OCI-LY3 (cell line): Measurements from ENCODE around the gene MACROD1.

Source experiments
- EZH2phosphoT487 ChIP-seq: fragments of 200-600 bp; shearing (Covaris generic); IDR thresholded peaks from 2 replicates; pipeline ENCODE4 v1.6.1; 2018; ENCODE audit warnings: antibody characterized with exemption, mixed run types, low read depth
- TF ChIP-seq, protein P1 (sequence below): fragments of 200-600, 300-600 bp; sonication (generic); IDR thresholded peaks from 2 replicates; pipeline ENCODE4 v1.5.1; 2014; ENCODE audit warnings: antibody characterized with exemption, low read length, low read depth

DNA sequence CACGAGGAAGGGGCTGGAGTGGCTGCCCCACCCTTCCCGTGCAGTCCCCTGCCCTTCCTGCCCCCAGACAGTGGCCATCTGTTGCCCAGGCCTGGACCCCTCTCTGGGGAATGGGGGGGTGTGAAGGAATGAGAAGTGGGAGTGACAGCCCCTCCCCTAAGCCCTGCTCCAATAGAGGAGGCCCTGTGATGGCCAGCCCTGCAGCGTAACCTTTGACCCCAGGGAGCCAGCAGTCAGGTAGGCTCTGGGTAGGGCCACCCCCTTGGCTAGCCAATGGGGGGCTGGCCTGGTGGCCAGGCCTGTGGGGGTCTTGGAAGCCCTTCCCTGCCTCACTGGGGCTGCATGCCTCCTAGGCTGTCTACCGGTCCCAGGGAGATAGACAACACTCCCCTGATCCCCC lies 123.6 kb downstream of the MACROD1 start:
- TF ChIP-seq, protein P1, sequence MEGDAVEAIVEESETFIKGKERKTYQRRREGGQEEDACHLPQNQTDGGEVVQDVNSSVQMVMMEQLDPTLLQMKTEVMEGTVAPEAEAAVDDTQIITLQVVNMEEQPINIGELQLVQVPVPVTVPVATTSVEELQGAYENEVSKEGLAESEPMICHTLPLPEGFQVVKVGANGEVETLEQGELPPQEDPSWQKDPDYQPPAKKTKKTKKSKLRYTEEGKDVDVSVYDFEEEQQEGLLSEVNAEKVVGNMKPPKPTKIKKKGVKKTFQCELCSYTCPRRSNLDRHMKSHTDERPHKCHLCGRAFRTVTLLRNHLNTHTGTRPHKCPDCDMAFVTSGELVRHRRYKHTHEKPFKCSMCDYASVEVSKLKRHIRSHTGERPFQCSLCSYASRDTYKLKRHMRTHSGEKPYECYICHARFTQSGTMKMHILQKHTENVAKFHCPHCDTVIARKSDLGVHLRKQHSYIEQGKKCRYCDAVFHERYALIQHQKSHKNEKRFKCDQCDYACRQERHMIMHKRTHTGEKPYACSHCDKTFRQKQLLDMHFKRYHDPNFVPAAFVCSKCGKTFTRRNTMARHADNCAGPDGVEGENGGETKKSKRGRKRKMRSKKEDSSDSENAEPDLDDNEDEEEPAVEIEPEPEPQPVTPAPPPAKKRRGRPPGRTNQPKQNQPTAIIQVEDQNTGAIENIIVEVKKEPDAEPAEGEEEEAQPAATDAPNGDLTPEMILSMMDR, result no peak
- no peak for TF ChIP-seq EZH2phosphoT487
